Measurements from ENCODE around the gene FLNC. TPM values are rescaled to one million over a fixed set of nuclear protein-coding genes. Genes with fewer than 3 reads are reported as not detected.

FLNC gene
- total RNA-seq, 1 donor from 2014 or later = 6.7 TPM

- peaks cover 21% of the 10 kb centered on the region for H3K36me3 Mint-ChIP-seq
- H3K9ac ChIP-seq = no peak overlapping the region
- H3K27ac Mint-ChIP-seq = no peak overlapping the region
- no peak overlapping the region for H3K27ac ChIP-seq
- no peak overlapping the region for H2AFZ ChIP-seq (replicated peaks)
- no peak overlapping the region for H3K4me2 ChIP-seq
- H3K79me2 ChIP-seq (ENCODE audit: low read depth) = no peaks in the 10 kb centered on the region
- no peak overlapping the region for H3K4me3 ChIP-seq
- H3K27me3 Mint-ChIP-seq (ENCODE audit: insufficient read depth, low read depth) = peaks cover 2% of the 10 kb centered on the region
- peaks cover 26% of the 10 kb centered on the region for H3F3A ChIP-seq (ENCODE audit: low read depth)
- no peak for DNase-seq (ENCODE audit: low spot score)
- peaks cover 17% of the 10 kb centered on the region for H4K20me1 ChIP-seq (ENCODE audit: low read depth)
- peaks cover 20% of the 10 kb centered on the region for H3K4me1 ChIP-seq
- no peaks in the 10 kb centered on the region for H3K9me3 Mint-ChIP-seq
- H3K4me3 Mint-ChIP-seq = no peak overlapping the region
- no peaks in the 10 kb centered on the region for H3K36me3 ChIP-seq
- no peaks in the 10 kb centered on the region for H3K9me3 ChIP-seq (ENCODE audit: low read depth)
- H3K27me3 ChIP-seq = no peaks in the 10 kb centered on the region
- TF ChIP-seq EZH2 (IDR thresholded peaks at IDR 0.05) (no peak), EZH2phosphoT487 (IDR thresholded peaks at IDR 0.05) (no peak), CTCF (IDR thresholded peaks at IDR 0.05) (no peak)
- no peaks in the 10 kb centered on the region for H3K4me1 Mint-ChIP-seq
Measured at GRCh38 chr7:128809363-128809762, 20.8 kb upstream of the FLNC start.

GRCh38 chr7:128810473-128810872, 19.7 kb upstream of the FLNC start:
- no peak for DNase-seq (ENCODE audit: low spot score)
- Histone ChIP-seq H3K4me1 (peaks cover 16% of the 10 kb centered on the region), H3K27ac (no peak overlapping the region), H3K4me3 (no peak overlapping the region), H3K4me2 (no peak overlapping the region), H4K20me1 (ENCODE audit: low read depth) (peaks cover 17% of the 10 kb centered on the region), H3K9me3 (ENCODE audit: low read depth) (no peaks in the 10 kb centered on the region), H2AFZ (replicated peaks) (no peak overlapping the region), H3K79me2 (ENCODE audit: low read depth) (no peaks in the 10 kb centered on the region), H3K36me3 (no peaks in the 10 kb centered on the region), H3K27me3 (no peaks in the 10 kb centered on the region), H3K9ac (no peak overlapping the region), H3F3A (ENCODE audit: low read depth) (peaks cover 25% of the 10 kb centered on the region)
- no peak overlapping the region for H3K4me3 Mint-ChIP-seq
- no peak for TF ChIP-seq EZH2 (IDR thresholded peaks at IDR 0.05)
- no peak for TF ChIP-seq CTCF (IDR thresholded peaks at IDR 0.05)
- TF ChIP-seq EZH2phosphoT487 (IDR thresholded peaks at IDR 0.05) = no peak
- no peak overlapping the region for H3K27ac Mint-ChIP-seq
- peaks cover 22% of the 10 kb centered on the region for H3K36me3 Mint-ChIP-seq
- H3K27me3 Mint-ChIP-seq (ENCODE audit: insufficient read depth, low read depth) = no peaks in the 10 kb centered on the region
- H3K9me3 Mint-ChIP-seq = no peaks in the 10 kb centered on the region
- no peaks in the 10 kb centered on the region for H3K4me1 Mint-ChIP-seq

GRCh38 chr7:128810997-128811396, 19.2 kb upstream of the FLNC start:
- Histone ChIP-seq H3F3A (ENCODE audit: low read depth) (peaks cover 25% of the 10 kb centered on the region), H3K9me3 (ENCODE audit: low read depth) (no peaks in the 10 kb centered on the region), H3K9ac (no peak overlapping the region), H3K36me3 (no peaks in the 10 kb centered on the region), H2AFZ (replicated peaks) (no peak overlapping the region), H3K4me2 (no peak overlapping the region), H3K79me2 (ENCODE audit: low read depth) (no peaks in the 10 kb centered on the region), H3K27ac (no peak overlapping the region), H3K4me3 (no peak overlapping the region), H3K4me1 (peaks cover 21% of the 10 kb centered on the region), H4K20me1 (ENCODE audit: low read depth) (peaks cover 17% of the 10 kb centered on the region), H3K27me3 (no peaks in the 10 kb centered on the region)
- DNase-seq (ENCODE audit: low spot score) = no peak
- H3K27me3 Mint-ChIP-seq (ENCODE audit: insufficient read depth, low read depth) = no peaks in the 10 kb centered on the region
- H3K9me3 Mint-ChIP-seq = no peaks in the 10 kb centered on the region
- no peaks in the 10 kb centered on the region for H3K4me1 Mint-ChIP-seq
- no peak overlapping the region for H3K4me3 Mint-ChIP-seq
- H3K36me3 Mint-ChIP-seq = peaks cover 21% of the 10 kb centered on the region
- no peak overlapping the region for H3K27ac Mint-ChIP-seq
- no peak for TF ChIP-seq EZH2 (IDR thresholded peaks at IDR 0.05)
- no peak for TF ChIP-seq CTCF (IDR thresholded peaks at IDR 0.05)
- TF ChIP-seq EZH2phosphoT487 (IDR thresholded peaks at IDR 0.05) = no peak
